Myocyte (in vitro differentiated cells): ENCODE measurements around the gene FSIP1. TPM values are rescaled to one million over a fixed set of nuclear protein-coding genes. Genes with fewer than 3 reads are reported as not detected.

ENCODE experiments used
- DNase-seq: peaks from one replicate; pipeline ENCODE4 v3.0.0-alpha.2; 2012; ENCODE audit warnings: low read depth
- total RNA-seq: library from RNA; depleted of rRNA; stranded (reverse); fragments of >200 nt; gene quantifications from 2 replicates; pipeline ENCODE4 v1.2.3, GENCODE V29; 2014

The FSIP1 gene
- total RNA-seq, 1 donor from 2014 or later = 0.37 TPM

DNA sequence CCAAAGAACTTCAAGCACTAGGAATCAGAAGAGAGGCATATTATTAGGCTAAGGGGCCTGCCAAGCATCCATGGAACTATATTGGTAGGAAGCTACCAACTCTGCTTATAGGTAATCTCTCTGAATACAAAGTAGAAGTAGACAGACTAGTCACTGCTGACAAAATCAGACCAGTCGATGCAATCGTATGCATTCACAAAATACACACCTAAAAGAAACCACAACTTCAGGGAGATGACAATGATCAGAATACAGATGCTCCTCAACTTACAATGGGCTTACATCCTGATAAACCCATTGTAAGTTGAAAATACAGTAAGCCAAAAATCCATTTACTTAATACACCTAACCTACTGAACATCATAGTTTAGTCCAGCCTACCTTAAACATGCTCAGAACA is 94.7 kb downstream of the FSIP1 start:
- DNase-seq = no peak

- DNase-seq = peak; percentile 65
These were observed 96.5 kb downstream of the FSIP1 start for GRCh38 chr15:39685999-39686613.

GRCh38 chr15:39685367-39685766 is 97.3 kb downstream of the FSIP1 start:
- no peak for DNase-seq

GRCh38 chr15:39684233-39684632 is 98.4 kb downstream of the FSIP1 start:
- peak; percentile 56 for DNase-seq

DNA sequence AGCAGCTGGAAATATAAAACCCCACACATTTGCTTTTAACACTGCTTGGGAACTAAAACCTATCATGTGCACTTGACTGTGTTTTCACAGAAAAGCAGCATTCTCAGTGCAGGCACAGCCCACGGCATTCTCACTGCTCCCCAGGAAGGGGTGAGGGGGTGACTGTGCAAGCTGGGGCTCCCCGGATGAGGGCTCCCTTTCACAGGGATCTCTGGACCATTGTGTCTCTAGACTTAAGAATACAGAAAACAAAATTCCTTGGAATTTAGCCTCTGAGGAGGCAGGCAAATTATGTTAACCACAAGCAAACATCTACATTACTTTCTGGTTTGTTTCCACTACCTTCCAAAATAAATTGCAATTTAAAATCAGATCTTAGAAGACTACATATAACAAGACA is 100.3 kb downstream of the FSIP1 start:
- DNase-seq = peak; percentile 48

- peak; percentile 22 for DNase-seq
These were observed 101.8 kb downstream of the FSIP1 start for GRCh38 chr15:39680868-39681267.

DNA sequence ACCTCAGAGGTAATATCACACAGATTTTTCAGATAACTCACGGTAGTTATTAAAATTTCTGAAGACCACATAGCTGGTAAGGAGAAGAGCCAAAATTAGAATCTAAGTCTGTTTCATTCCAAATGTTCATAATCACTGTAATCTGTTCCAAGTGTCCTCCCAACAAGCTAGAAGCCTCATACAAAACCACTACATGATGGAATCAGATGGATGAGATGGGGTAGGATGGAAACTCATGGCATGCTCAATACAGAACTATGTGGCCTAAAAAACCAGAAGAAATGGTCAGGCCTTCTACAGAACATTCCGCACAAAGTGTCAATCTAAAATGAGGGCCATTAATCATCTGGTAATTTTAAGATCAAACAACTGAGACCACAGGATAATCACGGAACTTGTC is 110.0 kb downstream of the FSIP1 start:
- peak; percentile 44 for DNase-seq

DNA sequence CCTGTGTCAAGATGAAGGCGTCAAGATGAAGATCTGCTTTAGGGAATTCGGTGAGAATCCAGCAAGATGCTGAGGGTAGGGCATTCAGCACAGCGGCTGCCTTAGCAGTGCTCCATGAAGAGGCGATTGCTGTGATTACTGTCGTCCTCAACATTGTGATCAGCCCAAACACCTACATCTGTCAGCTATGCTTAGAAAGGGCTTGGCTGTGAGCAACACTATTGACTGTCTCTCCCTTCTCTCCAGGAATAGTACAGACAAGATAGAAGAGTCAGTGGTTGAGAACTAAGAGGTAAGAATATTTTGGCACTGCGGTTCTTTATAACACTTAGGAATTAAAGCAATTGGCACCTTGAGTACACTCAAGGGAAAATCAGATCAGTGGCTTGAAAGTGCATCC is 110.5 kb downstream of the FSIP1 start:
- peak; percentile 16 for DNase-seq

- DNase-seq = no peak
These were observed 112.0 kb downstream of the FSIP1 start for GRCh38 chr15:39670687-39671086.

DNA sequence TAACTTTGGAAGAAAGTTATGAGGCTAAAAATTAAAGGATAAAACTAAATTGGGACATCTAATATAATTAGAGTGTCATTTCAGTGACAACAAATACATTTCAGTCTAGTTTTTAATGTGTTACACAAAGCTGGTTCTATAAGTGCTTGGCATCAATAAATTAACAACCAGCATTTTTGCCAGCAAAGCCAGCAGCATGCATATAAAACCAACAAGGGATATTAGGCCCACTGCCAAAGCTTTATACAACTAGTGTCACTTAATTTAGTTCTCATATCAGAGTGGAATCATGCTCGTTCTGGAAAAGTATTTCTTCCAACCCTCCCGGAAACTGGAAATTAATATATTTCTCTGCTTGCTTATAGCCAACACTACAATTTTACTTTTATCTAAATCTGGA is 113.0 kb downstream of the FSIP1 start:
- DNase-seq = no peak

DNA sequence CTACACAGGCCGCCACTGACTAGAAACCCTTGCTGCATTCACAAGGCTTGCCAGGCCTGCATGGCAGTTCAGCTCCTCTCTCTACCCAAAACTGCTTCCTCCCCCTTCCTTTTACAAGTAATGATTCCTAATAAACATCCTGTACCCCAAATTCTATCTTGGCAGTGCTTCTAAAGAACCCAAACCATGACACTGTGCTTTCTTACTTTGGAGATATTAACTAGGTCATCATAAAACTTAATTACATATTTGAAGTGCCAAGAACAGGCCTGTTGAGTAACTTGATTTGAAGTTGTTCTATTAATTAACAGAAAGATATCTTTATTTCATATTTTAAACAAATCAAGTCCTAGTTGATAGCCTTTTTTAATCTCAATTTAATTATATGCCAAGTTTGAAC is 113.4 kb downstream of the FSIP1 start:
- no peak for DNase-seq

DNA sequence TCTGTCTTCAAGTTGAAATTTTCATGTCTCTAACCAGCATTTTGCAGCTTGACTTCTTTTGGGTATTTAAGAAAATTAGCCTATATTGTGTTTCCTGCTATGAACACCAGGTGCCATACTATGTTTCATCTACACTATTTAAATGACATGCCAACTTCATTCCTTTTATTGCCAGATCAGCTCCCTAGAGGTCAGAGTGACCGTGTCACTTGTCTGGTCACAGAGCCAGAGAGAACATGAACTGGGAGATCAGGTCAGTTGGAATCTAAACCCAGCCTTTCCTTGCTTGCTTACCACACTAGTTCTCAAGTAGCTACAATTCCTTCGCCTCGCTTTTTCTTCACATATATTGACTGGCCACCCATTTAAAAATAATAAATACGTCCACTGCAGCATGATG is 114.2 kb downstream of the FSIP1 start:
- no peak for DNase-seq

- peak; percentile 24 for DNase-seq
These were observed 115.1 kb downstream of the FSIP1 start for GRCh38 chr15:39667382-39668127.

DNA sequence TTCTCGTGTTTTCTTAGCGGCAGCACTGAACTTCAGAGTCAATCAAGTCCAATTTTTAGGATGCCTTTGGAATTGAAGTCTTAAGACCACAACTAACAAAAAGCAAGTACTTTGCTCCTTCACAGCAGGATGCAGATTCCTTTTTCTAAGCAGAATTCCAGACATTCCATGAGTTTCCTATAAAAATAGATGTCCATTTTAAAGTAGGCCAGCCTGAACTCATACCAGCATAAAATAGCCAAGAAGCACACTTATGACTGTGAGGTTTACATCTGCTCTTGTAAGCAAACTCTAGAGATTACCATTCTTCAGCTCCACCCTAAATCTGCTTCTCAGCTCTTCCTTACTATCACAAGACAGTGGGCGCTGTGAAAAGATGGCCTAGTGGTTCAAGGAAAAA is 116.0 kb downstream of the FSIP1 start:
- DNase-seq = peak; percentile 36

GRCh38 chr15:39665629-39666250 is 116.9 kb downstream of the FSIP1 start:
- DNase-seq = no peak

GRCh38 chr15:39663704-39664250 is 118.9 kb downstream of the FSIP1 start:
- no peak for DNase-seq

GRCh38 chr15:39661776-39662175 is 120.9 kb downstream of the FSIP1 start:
- no peak for DNase-seq

DNA sequence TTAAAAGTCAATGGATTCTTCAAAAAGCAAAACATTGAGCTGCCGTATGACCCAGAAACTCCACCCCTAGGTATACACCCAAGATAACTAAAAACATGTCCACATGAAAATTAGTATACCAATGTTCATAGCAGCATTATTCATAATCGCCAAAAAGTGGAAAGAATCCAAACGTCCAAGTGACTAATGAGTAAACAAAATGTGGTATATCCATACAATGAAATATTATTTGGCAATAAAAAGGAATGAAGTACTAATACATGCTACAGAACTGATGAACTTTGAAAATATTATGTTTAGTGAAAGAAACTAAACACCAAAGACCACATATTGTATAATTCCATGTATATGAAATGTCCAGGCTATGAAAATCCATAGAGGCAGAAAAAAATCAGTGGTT is 123.9 kb downstream of the FSIP1 start:
- DNase-seq = no peak

GRCh38 chr15:39657668-39658067 is 125.0 kb downstream of the FSIP1 start:
- DNase-seq = peak; percentile 11

DNA sequence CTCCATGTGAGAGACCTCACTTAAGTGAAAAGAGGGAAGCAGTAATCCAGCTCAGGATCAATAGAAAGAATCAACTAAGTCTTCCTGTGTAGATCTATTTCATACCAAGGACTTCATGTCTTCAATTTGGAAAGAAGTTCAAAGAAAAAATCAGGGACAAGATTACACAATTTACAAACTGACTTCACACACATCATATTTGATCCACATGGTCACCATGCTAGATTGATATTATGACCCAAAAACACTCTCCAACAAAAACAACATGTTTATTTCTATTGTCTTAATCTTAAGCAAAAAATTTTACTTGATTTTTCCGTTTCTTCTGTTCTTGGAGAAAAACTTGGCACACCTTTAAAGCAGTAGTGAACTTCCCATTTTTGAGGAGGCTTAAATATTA is 125.5 kb downstream of the FSIP1 start:
- DNase-seq = no peak

GRCh38 chr15:39654304-39654703 is 128.3 kb downstream of the FSIP1 start:
- no peak for DNase-seq

- no peak for DNase-seq
These were observed 130.8 kb downstream of the FSIP1 start for GRCh38 chr15:39651881-39652280.
